ENCODE results near the gene PIP5K1B. TPM values are rescaled to one million over a fixed set of nuclear protein-coding genes. Genes with fewer than 3 reads are reported as not detected.

Gene PIP5K1B
- total and polyA plus RNA-seq, 2 donors (not counting 1 experiment from before 2014, with no cell fraction given): under 0.01 to 0.03 TPM

DNA sequence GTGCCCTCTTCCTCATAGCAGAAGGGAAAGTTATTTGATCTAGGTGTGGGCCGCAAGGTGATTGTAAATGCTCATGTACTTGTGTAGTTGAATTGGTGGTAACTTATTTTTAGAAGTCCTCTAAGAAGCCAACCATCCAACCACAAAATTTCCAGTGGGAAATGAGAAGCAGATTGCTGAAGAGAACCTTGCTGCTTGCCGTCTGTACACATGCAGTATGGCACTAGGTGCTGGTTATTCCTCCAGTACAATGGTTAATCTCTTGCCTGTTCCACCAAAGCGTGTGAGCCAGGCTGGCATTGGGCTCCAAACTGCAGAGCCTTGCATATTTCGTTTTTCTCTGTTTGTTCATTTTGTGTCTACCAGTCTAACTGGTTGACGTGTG is 28.0 kb downstream of the PIP5K1B start:
- Histone ChIP-seq H3K9me3 (ENCODE audit: control insufficient read depth, insufficient read depth, low read depth, low read length) (no peaks in the 10 kb centered on the region), H3K27me3 (ENCODE audit: control insufficient read depth, insufficient read depth, low read length) (no peaks in the 10 kb centered on the region)
- TF ChIP-seq EZH2 (IDR thresholded peaks at IDR 0.05; ENCODE audit: low read length, missing control alignments): no peak
- TF ChIP-seq, protein P1, sequence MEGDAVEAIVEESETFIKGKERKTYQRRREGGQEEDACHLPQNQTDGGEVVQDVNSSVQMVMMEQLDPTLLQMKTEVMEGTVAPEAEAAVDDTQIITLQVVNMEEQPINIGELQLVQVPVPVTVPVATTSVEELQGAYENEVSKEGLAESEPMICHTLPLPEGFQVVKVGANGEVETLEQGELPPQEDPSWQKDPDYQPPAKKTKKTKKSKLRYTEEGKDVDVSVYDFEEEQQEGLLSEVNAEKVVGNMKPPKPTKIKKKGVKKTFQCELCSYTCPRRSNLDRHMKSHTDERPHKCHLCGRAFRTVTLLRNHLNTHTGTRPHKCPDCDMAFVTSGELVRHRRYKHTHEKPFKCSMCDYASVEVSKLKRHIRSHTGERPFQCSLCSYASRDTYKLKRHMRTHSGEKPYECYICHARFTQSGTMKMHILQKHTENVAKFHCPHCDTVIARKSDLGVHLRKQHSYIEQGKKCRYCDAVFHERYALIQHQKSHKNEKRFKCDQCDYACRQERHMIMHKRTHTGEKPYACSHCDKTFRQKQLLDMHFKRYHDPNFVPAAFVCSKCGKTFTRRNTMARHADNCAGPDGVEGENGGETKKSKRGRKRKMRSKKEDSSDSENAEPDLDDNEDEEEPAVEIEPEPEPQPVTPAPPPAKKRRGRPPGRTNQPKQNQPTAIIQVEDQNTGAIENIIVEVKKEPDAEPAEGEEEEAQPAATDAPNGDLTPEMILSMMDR (conservative IDR thresholded peaks at IDR 0.05 in 1 of 2, IDR thresholded peaks at IDR 0.05 in 1 of 2; ENCODE audit: low read depth in 1 of 2, low read length in 2 of 2): no peak

GRCh38 chr9:68738358-68738757 is 33.3 kb downstream of the PIP5K1B start:
- Histone ChIP-seq H3K36me3 (ENCODE audit: control insufficient read depth, insufficient read depth, low read length) (no peaks in the 10 kb centered on the region), H3K27ac (ENCODE audit: insufficient read depth, low read length) (no peak overlapping the region), H3K9ac (ENCODE audit: insufficient read depth, low read length) (no peak overlapping the region), H2AFZ (ENCODE audit: low read length) (no peak overlapping the region), H3K9me3 (ENCODE audit: control insufficient read depth, insufficient read depth, low read depth, low read length) (no peaks in the 10 kb centered on the region), H3K4me3 (replicated peaks in 1 of 4; ENCODE audit: control extremely low read depth in 1 of 4, insufficient read depth in 1 of 4, low read depth in 3 of 4, low read length in 4 of 4) (no peak overlapping the region), H4K20me1 (ENCODE audit: control insufficient read depth, extremely low read depth, insufficient read depth, low read length) (no peaks in the 10 kb centered on the region), H3K79me2 (ENCODE audit: control insufficient read depth, insufficient read depth, low read length) (no peaks in the 10 kb centered on the region), H3K4me1 (ENCODE audit: control insufficient read depth, extremely low read depth, insufficient read depth, low read length) (no peaks in the 10 kb centered on the region), H3K4me2 (ENCODE audit: extremely low read depth, insufficient read depth, low read length) (no peak overlapping the region), H3K27me3 (ENCODE audit: control insufficient read depth, insufficient read depth, low read length) (no peaks in the 10 kb centered on the region)
- TF ChIP-seq EZH2 (IDR thresholded peaks at IDR 0.05; ENCODE audit: low read length, missing control alignments): no peak
- TF ChIP-seq, protein P1 (conservative IDR thresholded peaks at IDR 0.05 in 1 of 2, IDR thresholded peaks at IDR 0.05 in 1 of 2; ENCODE audit: low read depth in 1 of 2, low read length in 2 of 2): no peak
- DNase-seq (ENCODE audit: low read depth in 2 of 2): no peak

More for the DNA sequence above, 28.0 kb downstream of the PIP5K1B start:
- Histone ChIP-seq H3K4me1 (ENCODE audit: control insufficient read depth, extremely low read depth, insufficient read depth, low read length) (no peaks in the 10 kb centered on the region), H3K4me3 (replicated peaks in 1 of 4; ENCODE audit: control extremely low read depth in 1 of 4, insufficient read depth in 1 of 4, low read depth in 3 of 4, low read length in 4 of 4) (no peak overlapping the region), H4K20me1 (ENCODE audit: control insufficient read depth, extremely low read depth, insufficient read depth, low read length) (no peaks in the 10 kb centered on the region), H3K79me2 (ENCODE audit: control insufficient read depth, insufficient read depth, low read length) (no peaks in the 10 kb centered on the region), H3K9ac (ENCODE audit: insufficient read depth, low read length) (no peak overlapping the region), H3K36me3 (ENCODE audit: control insufficient read depth, insufficient read depth, low read length) (no peaks in the 10 kb centered on the region), H2AFZ (ENCODE audit: low read length) (no peak overlapping the region), H3K27ac (ENCODE audit: insufficient read depth, low read length) (no peak overlapping the region), H3K4me2 (ENCODE audit: extremely low read depth, insufficient read depth, low read length) (no peak overlapping the region)
- DNase-seq (ENCODE audit: low read depth in 2 of 2): no peak

- Histone ChIP-seq H3K9me3 (ENCODE audit: control insufficient read depth, insufficient read depth, low read depth, low read length) (no peaks in the 10 kb centered on the region), H3K79me2 (ENCODE audit: control insufficient read depth, insufficient read depth, low read length) (no peaks in the 10 kb centered on the region), H2AFZ (ENCODE audit: low read length) (no peak overlapping the region), H3K9ac (ENCODE audit: insufficient read depth, low read length) (no peak overlapping the region), H3K4me1 (ENCODE audit: control insufficient read depth, extremely low read depth, insufficient read depth, low read length) (no peaks in the 10 kb centered on the region), H3K4me2 (ENCODE audit: extremely low read depth, insufficient read depth, low read length) (no peak overlapping the region), H4K20me1 (ENCODE audit: control insufficient read depth, extremely low read depth, insufficient read depth, low read length) (no peaks in the 10 kb centered on the region), H3K36me3 (ENCODE audit: control insufficient read depth, insufficient read depth, low read length) (no peaks in the 10 kb centered on the region), H3K27me3 (ENCODE audit: control insufficient read depth, insufficient read depth, low read length) (no peaks in the 10 kb centered on the region), H3K4me3 (replicated peaks in 1 of 4; ENCODE audit: control extremely low read depth in 1 of 4, insufficient read depth in 1 of 4, low read depth in 3 of 4, low read length in 4 of 4) (no peak overlapping the region), H3K27ac (ENCODE audit: insufficient read depth, low read length) (no peak overlapping the region)
- TF ChIP-seq, protein P1 (conservative IDR thresholded peaks at IDR 0.05 in 1 of 2, IDR thresholded peaks at IDR 0.05 in 1 of 2; ENCODE audit: low read depth in 1 of 2, low read length in 2 of 2): no peak
- TF ChIP-seq EZH2 (IDR thresholded peaks at IDR 0.05; ENCODE audit: low read length, missing control alignments): no peak
- DNase-seq (ENCODE audit: low read depth in 2 of 2): no peak
Measured at GRCh38 chr9:68739621-68740174, 34.7 kb downstream of the PIP5K1B start.

Data from fibroblast of lung (primary cell).